Transverse colon (tissue), 4 donors: Measurements from ENCODE around the gene ZNF804B. TPM values are rescaled to one million over a fixed set of nuclear protein-coding genes. Genes with fewer than 3 reads are reported as not detected.

Source experiments
- DNase-seq: peaks from one replicate; pipeline ENCODE4 v3.0.0-alpha.2; 2019
- H3K27ac ChIP-seq, 4 donors: fragments of 200-600 bp; sonication (generic); 2 replicates each; pipeline ENCODE4 v1.5.1; 2016 to 2018; ENCODE audit warnings: inconsistent platforms in 4 of 4
- H3K27me3 ChIP-seq: fragments of 200-600 bp; sonication (generic); 2 replicates; pipeline ENCODE4 v1.5.1; 2017; ENCODE audit warnings: inconsistent platforms
- H3K36me3 ChIP-seq, 4 donors: fragments of 200-600 bp; sonication (generic); 2 replicates each; pipeline ENCODE4 v1.5.1; 2017 to 2019; ENCODE audit warnings: inconsistent platforms in 4 of 4
- H3K4me1 ChIP-seq, 4 donors: fragments of 200-600 bp; sonication (generic); 2 replicates each; pipeline ENCODE4 v1.5.1; 2017 to 2020; ENCODE audit warnings: inconsistent platforms in 4 of 4
- H3K4me3 ChIP-seq, 4 donors: fragments of 200-600 bp; sonication (generic); 1 replicate in 1 of 4; 2 replicates in 3 of 4; pipeline versions ENCODE4 v1.5.1 to v1.6.1; 2017 to 2019; ENCODE audit warnings: inconsistent platforms in 4 of 4
- H3K9me3 ChIP-seq, 2 donors: fragments of 200-600 bp; sonication (generic); 2 replicates each; pipeline ENCODE4 v1.5.1; 2017 to 2019; ENCODE audit warnings: inconsistent platforms in 2 of 2
- EP300 ChIP-seq: sonication (generic); formaldehyde crosslinking; IDR thresholded peaks from one replicate; pipeline ENCODE4 v1.6.1; 2017; ENCODE audit warnings: antibody characterized with exemption, low read depth
- POLR2A ChIP-seq: fragments of 450-650 bp; IDR thresholded peaks from one replicate; pipeline ENCODE4 v1.6.1; 2016; ENCODE audit warnings: antibody characterized with exemption, mild to moderate bottlenecking, moderate library complexity
- POLR2AphosphoS5 ChIP-seq, 3 donors: sonication (generic); formaldehyde crosslinking; IDR thresholded peaks; one replicate each; pipeline ENCODE4 v1.6.1; 2016; ENCODE audit warnings: antibody characterized with exemption in 3 of 3
- WGBS, 2 donors: methylation state at CpG; one replicate each; pipeline ENCODE4 v1.1.5; 2018; ENCODE audit warnings: low coverage in 1 of 2; 5-methylcytosine and 5-hydroxymethylcytosine counted together
- in situ Hi-C, 4 donors: fragments of 200-750 bp; cut with MboI; loops; one replicate each; pipeline versions ENCODE4 v1.15.0 to v1.15.1; 2017; ENCODE audit warnings: low sequenced_read_pairs in 3 of 4, low pct_ligation_motif_present in 1 of 4, low pct_unique_long_range_greater_than_20kb in 1 of 4
- intact Hi-C: fragments of 100-400 bp; cut with DNase I; formaldehyde crosslinking; loops from one replicate; pipeline ENCODE4 v1.15.1; 2023; ENCODE audit warnings: low total_unique reads
- total RNA-seq, 4 donors: library from RNA; depleted of rRNA; stranded (reverse); fragments of >200 nt; gene quantifications; one replicate each; pipeline ENCODE4 v1.1.0, GENCODE V29; 2016
- TF ChIP-seq, protein P1 (sequence below), 5 experiments: fragments of 200-600 bp in 3 of 5; fragments of 450-650 bp in 2 of 5; sonication (generic) in 3 of 5; IDR thresholded peaks; 1 replicate in 2 of 5; 2 replicates in 3 of 5; pipeline ENCODE4 v1.5.1; 2016 to 2017; ENCODE audit warnings: antibody characterized with exemption in 5 of 5, inconsistent platforms in 3 of 5, mild to moderate bottlenecking in 2 of 5, moderate library complexity in 1 of 5

The ZNF804B gene
- total RNA-seq, 4 donors from 2014 or later: not detected

GRCh38 chr7:88888684-88889083, 129.2 kb downstream of the ZNF804B start:
- intact Hi-C loops: no loop called here
- no peaks in the 10 kb centered on the region for H3K36me3 ChIP-seq
- TF ChIP-seq, protein P1, sequence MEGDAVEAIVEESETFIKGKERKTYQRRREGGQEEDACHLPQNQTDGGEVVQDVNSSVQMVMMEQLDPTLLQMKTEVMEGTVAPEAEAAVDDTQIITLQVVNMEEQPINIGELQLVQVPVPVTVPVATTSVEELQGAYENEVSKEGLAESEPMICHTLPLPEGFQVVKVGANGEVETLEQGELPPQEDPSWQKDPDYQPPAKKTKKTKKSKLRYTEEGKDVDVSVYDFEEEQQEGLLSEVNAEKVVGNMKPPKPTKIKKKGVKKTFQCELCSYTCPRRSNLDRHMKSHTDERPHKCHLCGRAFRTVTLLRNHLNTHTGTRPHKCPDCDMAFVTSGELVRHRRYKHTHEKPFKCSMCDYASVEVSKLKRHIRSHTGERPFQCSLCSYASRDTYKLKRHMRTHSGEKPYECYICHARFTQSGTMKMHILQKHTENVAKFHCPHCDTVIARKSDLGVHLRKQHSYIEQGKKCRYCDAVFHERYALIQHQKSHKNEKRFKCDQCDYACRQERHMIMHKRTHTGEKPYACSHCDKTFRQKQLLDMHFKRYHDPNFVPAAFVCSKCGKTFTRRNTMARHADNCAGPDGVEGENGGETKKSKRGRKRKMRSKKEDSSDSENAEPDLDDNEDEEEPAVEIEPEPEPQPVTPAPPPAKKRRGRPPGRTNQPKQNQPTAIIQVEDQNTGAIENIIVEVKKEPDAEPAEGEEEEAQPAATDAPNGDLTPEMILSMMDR (IDR thresholded peaks at IDR 0.05): no peak
- TF ChIP-seq EP300 (no peak), POLR2AphosphoS5 (IDR thresholded peaks at IDR 0.05) (no peak)
- no peak overlapping the region for H3K4me3 ChIP-seq
- no peak overlapping the region for H3K27ac ChIP-seq
- no peaks in the 10 kb centered on the region for H3K9me3 ChIP-seq
- no peaks in the 10 kb centered on the region for H3K27me3 ChIP-seq
- no peak for DNase-seq
- H3K4me1 ChIP-seq: no peaks in the 10 kb centered on the region
- 53 to 60% methylated on average over 2 to 3 of the region's 3 CpGs for WGBS, 2 donors
- in situ Hi-C loops: no loop called here

GRCh38 chr7:88910516-88910915, 151.0 kb downstream of the ZNF804B start:
- intact Hi-C loops: no loop called here
- Histone ChIP-seq H3K9me3 (no peaks in the 10 kb centered on the region), H3K4me3 (no peak overlapping the region), H3K27ac (no peak overlapping the region), H3K4me1 (no peaks in the 10 kb centered on the region), H3K27me3 (no peaks in the 10 kb centered on the region), H3K36me3 (no peaks in the 10 kb centered on the region)
- WGBS, 2 donors: 85 to 90% methylated on average over 2 of the region's 2 CpGs
- in situ Hi-C loops: no loop called here
- DNase-seq: no peak
- TF ChIP-seq, protein P1 (IDR thresholded peaks at IDR 0.05): no peak
- no peak for TF ChIP-seq POLR2AphosphoS5 (IDR thresholded peaks at IDR 0.05)
- TF ChIP-seq POLR2A: no peak
- no peak for TF ChIP-seq EP300

DNA sequence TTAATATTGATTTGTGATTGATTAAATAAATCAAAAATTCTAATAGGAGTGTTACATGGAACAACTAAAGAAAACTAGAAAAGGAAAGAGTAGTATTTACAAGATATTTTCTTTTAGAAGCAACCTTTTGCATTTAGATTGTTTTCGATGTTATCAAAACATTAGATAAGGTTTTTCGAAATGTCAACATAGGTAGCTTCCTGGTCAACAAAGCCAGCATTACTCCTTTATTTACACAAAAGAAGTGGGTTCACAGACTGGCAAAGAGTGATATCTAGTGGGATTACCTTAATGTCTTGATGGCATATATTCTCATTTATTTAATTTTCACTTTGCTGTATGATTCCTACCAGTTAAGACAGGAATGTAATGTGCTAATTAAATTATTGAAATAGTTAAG, 153.4 kb downstream of the ZNF804B start:
- no peak overlapping the region for H3K27ac ChIP-seq
- no peaks in the 10 kb centered on the region for H3K27me3 ChIP-seq
- no peaks in the 10 kb centered on the region for H3K4me1 ChIP-seq
- DNase-seq: no peak
- intact Hi-C loops: no loop called here
- H3K36me3 ChIP-seq: no peaks in the 10 kb centered on the region
- H3K9me3 ChIP-seq: no peaks in the 10 kb centered on the region
- H3K4me3 ChIP-seq: no peak overlapping the region
- TF ChIP-seq EP300 (no peak), POLR2AphosphoS5 (IDR thresholded peaks at IDR 0.05) (no peak)
- in situ Hi-C loops: no loop called here
- 38 to 57% methylated on average over 2 of the region's 2 CpGs for WGBS, 2 donors

DNA sequence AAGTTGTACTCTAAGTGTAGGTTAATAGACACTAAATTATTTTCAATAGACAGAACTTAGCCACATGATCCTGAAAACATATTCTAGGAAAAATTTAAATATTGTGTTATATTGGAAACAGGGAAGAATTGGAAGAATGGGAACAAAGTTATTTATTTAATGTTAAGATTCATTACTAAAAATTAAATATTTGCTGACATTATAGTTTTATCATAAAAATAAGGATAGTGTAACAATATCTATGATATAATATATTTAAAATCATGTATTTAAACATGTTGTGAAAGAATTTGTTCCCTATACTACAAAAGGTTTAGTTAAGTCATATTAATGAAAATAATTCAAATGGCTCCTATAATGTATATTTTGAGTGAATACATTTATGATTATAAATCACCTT, 156.1 kb downstream of the ZNF804B start:
- no peak for DNase-seq
- H3K27me3 ChIP-seq: no peaks in the 10 kb centered on the region
- H3K4me3 ChIP-seq: no peak overlapping the region
- TF ChIP-seq POLR2A (no peak), EP300 (no peak)
- TF ChIP-seq, protein P1 (IDR thresholded peaks at IDR 0.05): no peak
- H3K4me1 ChIP-seq: no peaks in the 10 kb centered on the region
- no peak overlapping the region for H3K27ac ChIP-seq
- in situ Hi-C loops: no loop called here
- no peaks in the 10 kb centered on the region for H3K36me3 ChIP-seq
- H3K9me3 ChIP-seq: no peaks in the 10 kb centered on the region
- intact Hi-C loops: no loop called here

- WGBS, 2 donors: 52 to 61% methylated on average over 4 of the region's 4 CpGs
- no peak for TF ChIP-seq POLR2AphosphoS5 (IDR thresholded peaks at IDR 0.05)
- TF ChIP-seq POLR2A: no peak
- TF ChIP-seq EP300: no peak
- TF ChIP-seq, protein P1 (IDR thresholded peaks at IDR 0.05): no peak
- in situ Hi-C loops: no loop called here
These were observed 160.1 kb downstream of the ZNF804B start for GRCh38 chr7:88919478-88920131.

More at GRCh38 chr7:88919478-88920131, 160.1 kb downstream of the ZNF804B start:
- no peak overlapping the region for H3K27ac ChIP-seq
- no peak for DNase-seq
- no peaks in the 10 kb centered on the region for H3K4me1 ChIP-seq
- H3K36me3 ChIP-seq: no peaks in the 10 kb centered on the region
- H3K27me3 ChIP-seq: no peaks in the 10 kb centered on the region
- intact Hi-C loops: no loop called here
- no peaks in the 10 kb centered on the region for H3K9me3 ChIP-seq
- no peak overlapping the region for H3K4me3 ChIP-seq
